Tibial nerve (tissue), 4 donors: ENCODE measurements around the gene VIP. TPM values are rescaled to one million over a fixed set of nuclear protein-coding genes. Genes with fewer than 3 reads are reported as not detected.

ENCODE experiments used
- DNase-seq, 2 donors: peaks; one replicate each; pipeline ENCODE4 v3.0.0-alpha.2; 2019; ENCODE audit warnings: low spot score in 2 of 2
- H3K27ac ChIP-seq, 4 donors: fragments of 200-600 bp; sonication (generic) in 3 of 4; one replicate each; pipeline ENCODE4 v1.5.1; 2017 to 2019; ENCODE audit warnings: mild to moderate bottlenecking in 1 of 4
- H3K27me3 ChIP-seq, 2 donors: fragments of 200-600 bp; sonication (generic) in 1 of 2; one replicate each; pipeline versions ENCODE4 v1.5.1 to v1.6.0; 2017 to 2019
- H3K36me3 ChIP-seq, 3 donors: fragments of 200-600 bp; sonication (generic); one replicate each; pipeline ENCODE4 v1.5.1; 2018 to 2019
- H3K4me1 ChIP-seq, 4 donors: fragments of 200-600 bp; sonication (generic) in 3 of 4; one replicate each; pipeline ENCODE4 v1.5.1; 2017 to 2019
- H3K4me3 ChIP-seq, 4 donors: fragments of 200-600 bp; sonication (generic) in 3 of 4; one replicate each; pipeline ENCODE4 v1.5.1; 2017 to 2019; ENCODE audit warnings: mild to moderate bottlenecking in 1 of 4, moderate library complexity in 1 of 4
- H3K9me3 ChIP-seq, 4 donors: fragments of 200-600 bp; sonication (generic) in 3 of 4; one replicate each; pipeline ENCODE4 v1.5.1; 2017 to 2019
- EP300 ChIP-seq, 2 donors: sonication (generic); formaldehyde crosslinking; IDR thresholded peaks; one replicate each; pipeline ENCODE4 v1.6.1; 2017; ENCODE audit warnings: antibody characterized with exemption in 2 of 2, mild to moderate bottlenecking in 1 of 2
- POLR2A ChIP-seq, 2 donors: fragments of 450-650 bp; IDR thresholded peaks; one replicate each; pipeline ENCODE4 v1.6.1; 2017; ENCODE audit warnings: antibody characterized with exemption in 2 of 2, mild to moderate bottlenecking in 2 of 2, moderate library complexity in 2 of 2
- WGBS, 2 donors: methylation state at CpG; one replicate each; pipeline ENCODE4 v1.1.5; 2018; 5-methylcytosine and 5-hydroxymethylcytosine counted together
- total RNA-seq, 4 donors: library from RNA; depleted of rRNA; stranded (reverse); fragments of >200 nt; gene quantifications; one replicate each; pipeline ENCODE4 v1.1.0, GENCODE V29; 2016
- TF ChIP-seq, protein P1 (sequence below), 5 experiments: fragments of 200-600 bp in 3 of 5; fragments of 450-650 bp in 2 of 5; sonication (generic) in 3 of 5; IDR thresholded peaks; one replicate each; pipeline ENCODE4 v1.5.1; 2016 to 2019; ENCODE audit warnings: antibody characterized with exemption in 5 of 5, mild to moderate bottlenecking in 3 of 5, moderate library complexity in 2 of 5

VIP gene
- total RNA-seq, 4 donors from 2014 or later = 0.39 to 3.5 (median 0.93) TPM

DNA sequence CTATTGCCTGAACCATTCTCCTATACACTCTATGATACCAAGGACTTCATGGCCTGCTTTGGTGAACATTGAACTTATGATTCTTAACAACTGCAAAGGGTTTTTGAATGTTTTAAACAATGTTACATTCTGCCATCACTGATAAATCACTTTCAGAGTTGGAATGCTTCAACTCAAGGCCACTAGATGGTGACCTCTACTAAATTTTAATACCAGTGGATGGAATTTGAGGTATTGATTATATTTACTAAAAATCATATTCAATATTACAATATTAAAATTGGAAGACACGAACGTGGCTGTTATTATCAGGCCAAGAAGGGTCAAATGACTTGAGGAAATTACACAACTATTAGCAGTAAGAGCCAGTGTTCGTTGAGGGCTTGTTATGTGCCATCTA, 34.3 kb upstream of the VIP start:
- Histone ChIP-seq H3K36me3 (no peaks in the 10 kb centered on the region), H3K9me3 (peaks cover 0 to 14% (median 3%) of the 10 kb centered on the region in 4 donors), H3K4me1 (no peaks in the 10 kb centered on the region), H3K27me3 (no peaks in the 10 kb centered on the region), H3K27ac (no peak overlapping the region), H3K4me3 (no peak overlapping the region)
- 49 to 59% methylated on average over 3 of the region's 3 CpGs for WGBS, 2 donors
- TF ChIP-seq POLR2A (IDR thresholded peaks at IDR 0.05) = no peak
- TF ChIP-seq, protein P1, sequence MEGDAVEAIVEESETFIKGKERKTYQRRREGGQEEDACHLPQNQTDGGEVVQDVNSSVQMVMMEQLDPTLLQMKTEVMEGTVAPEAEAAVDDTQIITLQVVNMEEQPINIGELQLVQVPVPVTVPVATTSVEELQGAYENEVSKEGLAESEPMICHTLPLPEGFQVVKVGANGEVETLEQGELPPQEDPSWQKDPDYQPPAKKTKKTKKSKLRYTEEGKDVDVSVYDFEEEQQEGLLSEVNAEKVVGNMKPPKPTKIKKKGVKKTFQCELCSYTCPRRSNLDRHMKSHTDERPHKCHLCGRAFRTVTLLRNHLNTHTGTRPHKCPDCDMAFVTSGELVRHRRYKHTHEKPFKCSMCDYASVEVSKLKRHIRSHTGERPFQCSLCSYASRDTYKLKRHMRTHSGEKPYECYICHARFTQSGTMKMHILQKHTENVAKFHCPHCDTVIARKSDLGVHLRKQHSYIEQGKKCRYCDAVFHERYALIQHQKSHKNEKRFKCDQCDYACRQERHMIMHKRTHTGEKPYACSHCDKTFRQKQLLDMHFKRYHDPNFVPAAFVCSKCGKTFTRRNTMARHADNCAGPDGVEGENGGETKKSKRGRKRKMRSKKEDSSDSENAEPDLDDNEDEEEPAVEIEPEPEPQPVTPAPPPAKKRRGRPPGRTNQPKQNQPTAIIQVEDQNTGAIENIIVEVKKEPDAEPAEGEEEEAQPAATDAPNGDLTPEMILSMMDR (IDR thresholded peaks at IDR 0.05) = no peak
- no peak for TF ChIP-seq EP300 (IDR thresholded peaks at IDR 0.05)
- no peak for DNase-seq

DNA sequence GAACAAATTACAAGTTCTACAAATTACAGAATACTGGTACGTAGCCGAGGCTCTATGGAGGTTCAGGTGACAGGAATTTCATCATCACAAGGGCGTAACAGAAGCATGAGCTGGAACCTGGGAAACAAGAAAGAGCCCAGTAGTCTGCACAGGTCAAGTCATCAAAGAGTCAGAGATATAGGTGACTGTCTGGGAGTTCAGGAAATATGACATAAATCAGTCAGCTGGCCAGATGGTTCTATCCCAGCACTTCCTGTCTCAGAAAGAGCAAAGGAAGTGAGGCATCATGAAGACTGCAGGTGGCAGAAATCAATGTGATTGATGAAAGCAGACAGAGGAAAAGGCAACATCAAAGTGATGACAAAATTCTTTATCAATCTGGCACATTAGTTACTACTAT, 29.6 kb upstream of the VIP start:
- Histone ChIP-seq H3K4me3 (no peak overlapping the region), H3K27ac (no peak overlapping the region), H3K27me3 (no peaks in the 10 kb centered on the region), H3K9me3 (no peaks in the 10 kb centered on the region), H3K4me1 (no peaks in the 10 kb centered on the region), H3K36me3 (no peaks in the 10 kb centered on the region)
- 67 to 81% methylated on average over 3 of the region's 3 CpGs for WGBS, 2 donors
- no peak for DNase-seq
- TF ChIP-seq, protein P1 (IDR thresholded peaks at IDR 0.05) = no peak
- TF ChIP-seq EP300 (IDR thresholded peaks at IDR 0.05) (no peak), POLR2A (IDR thresholded peaks at IDR 0.05) (no peak)

DNA sequence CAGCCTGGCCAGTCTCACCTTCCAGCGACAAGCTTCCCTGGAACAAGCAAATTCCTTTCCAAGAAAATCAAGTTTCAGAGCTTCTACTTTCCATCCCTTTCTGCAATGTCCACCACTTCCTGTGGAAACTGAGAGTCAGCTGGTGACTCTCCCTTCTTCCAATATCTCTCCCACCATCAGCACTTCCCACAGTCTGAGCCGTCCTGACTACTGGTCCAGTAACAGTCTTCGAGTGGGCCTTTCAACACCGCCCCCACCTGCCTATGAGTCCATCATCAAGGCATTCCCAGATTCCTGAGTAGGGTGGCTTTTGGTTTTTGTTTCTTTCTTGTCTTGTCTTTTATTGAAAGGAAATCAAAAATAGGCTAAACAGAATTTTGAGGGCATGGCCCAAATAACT, 28.6 kb upstream of the VIP start:
- H3K27me3 ChIP-seq = no peaks in the 10 kb centered on the region
- no peaks in the 10 kb centered on the region for H3K9me3 ChIP-seq
- H3K27ac ChIP-seq = no peak overlapping the region
- TF ChIP-seq POLR2A (IDR thresholded peaks at IDR 0.05) = no peak
- TF ChIP-seq, protein P1 (IDR thresholded peaks at IDR 0.05) = no peak
- no peak for TF ChIP-seq EP300 (IDR thresholded peaks at IDR 0.05)
- H3K36me3 ChIP-seq = no peaks in the 10 kb centered on the region
- H3K4me1 ChIP-seq = no peaks in the 10 kb centered on the region
- no peak overlapping the region for H3K4me3 ChIP-seq
- no peak for DNase-seq
- WGBS, 2 donors = 89 to 90% methylated on average over 4 of the region's 4 CpGs

DNA sequence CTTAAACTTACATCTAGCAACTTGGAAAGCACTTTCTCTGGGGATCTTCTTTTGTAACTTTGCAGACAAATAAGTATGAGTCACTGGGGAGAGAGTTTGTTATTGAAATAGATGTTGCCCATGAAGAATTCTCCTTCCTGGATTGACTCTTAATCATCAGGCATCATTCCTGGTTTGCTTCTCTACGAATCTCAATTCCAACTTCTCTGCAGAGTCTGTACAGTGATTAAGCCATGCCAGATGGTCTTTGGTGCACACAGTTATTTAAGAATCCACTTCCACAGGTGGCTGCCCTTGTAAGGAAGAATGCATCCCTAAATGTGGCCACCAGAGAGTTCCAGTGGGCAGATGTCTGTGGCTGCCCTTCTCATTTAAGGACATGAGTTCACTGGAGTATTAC, 27.2 kb upstream of the VIP start:
- no peak for TF ChIP-seq EP300 (IDR thresholded peaks at IDR 0.05)
- TF ChIP-seq, protein P1 (IDR thresholded peaks at IDR 0.05) = no peak
- no peak for TF ChIP-seq POLR2A (IDR thresholded peaks at IDR 0.05)
- no peaks in the 10 kb centered on the region for H3K27me3 ChIP-seq
- WGBS, 2 donors = 60 to 76% methylated on average over 1 of the region's 1 CpG

DNA sequence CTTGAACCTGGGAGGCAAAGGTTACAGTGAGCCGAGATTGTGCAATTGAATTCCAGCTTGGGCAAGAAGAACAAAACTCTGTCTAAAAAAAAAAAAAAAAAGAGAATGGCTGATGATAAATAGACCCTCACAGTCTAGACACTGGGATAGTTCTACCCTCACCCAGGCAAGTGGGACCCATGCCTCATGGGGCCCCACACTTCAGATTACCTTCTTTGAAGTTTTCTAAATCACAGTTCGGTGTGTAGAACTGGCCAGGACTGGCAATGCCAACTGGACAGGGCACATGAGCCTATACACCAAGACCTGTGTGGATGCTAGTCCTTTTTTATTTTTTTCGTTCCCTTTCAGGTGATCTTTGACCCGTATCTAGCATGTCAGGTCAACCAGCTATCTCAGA, 24.3 kb upstream of the VIP start:
- no peaks in the 10 kb centered on the region for H3K4me1 ChIP-seq
- no peak for TF ChIP-seq EP300 (IDR thresholded peaks at IDR 0.05)
- TF ChIP-seq, protein P1 (IDR thresholded peaks at IDR 0.05) = no peak
- H3K27ac ChIP-seq = no peak overlapping the region
- no peaks in the 10 kb centered on the region for H3K36me3 ChIP-seq
- DNase-seq = no peak
- no peak overlapping the region for H3K4me3 ChIP-seq
- 67 to 77% methylated on average over 4 of the region's 4 CpGs for WGBS, 2 donors
- H3K27me3 ChIP-seq = no peaks in the 10 kb centered on the region
- no peaks in the 10 kb centered on the region for H3K9me3 ChIP-seq

More for the DNA sequence above, 27.2 kb upstream of the VIP start:
- no peak for DNase-seq
- H3K27ac ChIP-seq = no peak overlapping the region
- no peaks in the 10 kb centered on the region for H3K4me1 ChIP-seq
- H3K4me3 ChIP-seq = no peak overlapping the region
- H3K36me3 ChIP-seq = no peaks in the 10 kb centered on the region
- H3K9me3 ChIP-seq = no peaks in the 10 kb centered on the region
